Neural cell (in vitro differentiated cells): ENCODE measurements around the gene TXNRD1. TPM values are rescaled to one million over a fixed set of nuclear protein-coding genes. Genes with fewer than 3 reads are reported as not detected.

Experiments used
- H2AFZ ChIP-seq: fragments of 200-600, 300-800 bp; sonication (generic), shearing (Covaris generic); 2 replicates; pipeline ENCODE4 v1.6.0; 2014; ENCODE audit warnings: low read depth, mild to moderate bottlenecking, antibody characterized with exemption, low read length, moderate library complexity
- H3F3A ChIP-seq: fragments of 200-600 bp; shearing (Covaris generic); 2 replicates; pipeline ENCODE4 v1.6.1; 2016; ENCODE audit warnings: mild to moderate bottlenecking, moderate library complexity, mixed read lengths, antibody characterized with exemption, low read length; ENCODE audit not compliant: insufficient read depth, poor library complexity, severe bottlenecking
- H3K27ac ChIP-seq: fragments of 200-600, 300-800 bp; sonication (generic), shearing (Covaris generic); 2 replicates; pipeline ENCODE4 v1.5.1; 2014; ENCODE audit warnings: mild to moderate bottlenecking, low read length, moderate library complexity
- H3K27me3 ChIP-seq: fragments of 300-800, 200-600 bp; sonication (generic), shearing (Covaris generic); 2 replicates; pipeline ENCODE4 v1.6.0; 2014; ENCODE audit warnings: mild to moderate bottlenecking, low read depth, low read length, moderate library complexity; ENCODE audit not compliant: insufficient read depth
- H3K36me3 ChIP-seq: fragments of 300-800, 200-600 bp; sonication (generic), shearing (Covaris generic); 2 replicates; pipeline ENCODE4 v1.5.1; 2014; ENCODE audit warnings: mild to moderate bottlenecking, antibody characterized with exemption, low read length, moderate library complexity; ENCODE audit not compliant: insufficient read depth
- H3K4me2 ChIP-seq: fragments of 300-800, 200-600 bp; sonication (generic), shearing (Covaris generic); 2 replicates; pipeline ENCODE4 v1.6.0; 2014; ENCODE audit warnings: mild to moderate bottlenecking, low read length
- H3K4me3 ChIP-seq: fragments of 300-800, 200-600 bp; sonication (generic), shearing (Covaris generic); 2 replicates; pipeline ENCODE4 v1.5.1; 2014; ENCODE audit warnings: mild to moderate bottlenecking, low read length, moderate library complexity
- H3K79me2 ChIP-seq: fragments of 200-600 bp; shearing (Covaris generic); replicated peaks from 2 replicates; pipeline ENCODE4 v1.6.0; 2014; ENCODE audit warnings: mild to moderate bottlenecking, low read length, moderate library complexity; ENCODE audit not compliant: insufficient read depth
- H3K9ac ChIP-seq: fragments of 300-800, 200-600 bp; sonication (generic), shearing (Covaris generic); 2 replicates; pipeline ENCODE4 v1.6.1; 2016; ENCODE audit warnings: mild to moderate bottlenecking, low read length, mixed read lengths
- H3K9me2 ChIP-seq: fragments of 200-600 bp; shearing (Covaris generic); 2 replicates; pipeline ENCODE4 v1.6.1; 2016; ENCODE audit warnings: mild to moderate bottlenecking, low read length, mixed read lengths; ENCODE audit not compliant: insufficient read depth
- H3K9me3 ChIP-seq: fragments of 200-600, 300-800 bp; sonication (generic), shearing (Covaris generic); 2 replicates; pipeline ENCODE4 v1.6.1; 2016; ENCODE audit warnings: mild to moderate bottlenecking, mixed run types, low read length, moderate library complexity, mixed read lengths
- H4K20me1 ChIP-seq: fragments of 200-600 bp; shearing (Covaris generic); 2 replicates; pipeline ENCODE4 v1.6.1; 2016; ENCODE audit warnings: mild to moderate bottlenecking, mixed run types; ENCODE audit not compliant: insufficient read depth
- CTCF ChIP-seq: fragments of 450-650 bp; IDR thresholded peaks from 2 replicates; pipeline ENCODE4 v1.5.1; 2014; ENCODE audit warnings: antibody characterized with exemption, mild to moderate bottlenecking, moderate library complexity; ENCODE audit not compliant: poor library complexity, severe bottlenecking
- EP300 ChIP-seq: fragments of 450-650 bp; conservative IDR thresholded peaks from 2 replicates; pipeline ENCODE4 v1.6.1; 2014; ENCODE audit warnings: antibody characterized with exemption, mild to moderate bottlenecking, moderate library complexity; ENCODE audit not compliant: poor library complexity, severe bottlenecking
- EZH2 ChIP-seq: fragments of 200-600, 300-800 bp; shearing (Covaris generic), sonication (generic); IDR thresholded peaks from 2 replicates; pipeline ENCODE4 v1.6.1; 2014; ENCODE audit warnings: antibody characterized with exemption, low read length, borderline replicate concordance, mild to moderate bottlenecking; ENCODE audit not compliant: insufficient read depth, poor library complexity, severe bottlenecking
- MXI1 ChIP-seq: fragments of 450-650 bp; conservative IDR thresholded peaks from 2 replicates; pipeline ENCODE4 v1.6.1; 2014; ENCODE audit warnings: antibody characterized with exemption, mild to moderate bottlenecking; ENCODE audit not compliant: poor library complexity, severe bottlenecking
- POLR2AphosphoS5 ChIP-seq: IDR thresholded peaks from 2 replicates; pipeline ENCODE4 v1.6.1; 2012
- RAD21 ChIP-seq: fragments of 450-650 bp; conservative IDR thresholded peaks from 2 replicates; pipeline ENCODE4 v1.6.1; 2014; ENCODE audit warnings: antibody characterized with exemption, mild to moderate bottlenecking, moderate library complexity
- REST ChIP-seq: IDR thresholded peaks from 2 replicates; pipeline ENCODE4 v1.6.1; 2012; ENCODE audit warnings: borderline replicate concordance
- SMC3 ChIP-seq: fragments of 450-650 bp; conservative IDR thresholded peaks from 2 replicates; pipeline ENCODE4 v1.6.1; 2014; ENCODE audit warnings: antibody characterized with exemption, mild to moderate bottlenecking, moderate library complexity; ENCODE audit not compliant: poor library complexity
- TAF1 ChIP-seq: IDR thresholded peaks from 2 replicates; pipeline ENCODE4 v1.6.1; 2012; ENCODE audit warnings: low read depth
- polyA plus RNA-seq: library from polyadenylated mRNA; depleted of rRNA; stranded (reverse); fragments of >200 nt; gene quantifications from 2 replicates; pipeline ENCODE4 v1.2.3, GENCODE V29; 2014

Gene TXNRD1
- polyA plus RNA-seq, 1 donor from 2014 or later = 59.6 TPM

- H3K79me2 ChIP-seq = no peaks in the 10 kb centered on the region
- H3F3A ChIP-seq = no peaks in the 10 kb centered on the region
- H3K27me3 ChIP-seq = no peaks in the 10 kb centered on the region
- H2AFZ ChIP-seq = no peak overlapping the region
- H3K9me3 ChIP-seq = no peaks in the 10 kb centered on the region
- no peak overlapping the region for H3K4me3 ChIP-seq
- H3K9me2 ChIP-seq = no peaks in the 10 kb centered on the region
- no peaks in the 10 kb centered on the region for H4K20me1 ChIP-seq
- H3K27ac ChIP-seq = no peak overlapping the region
- TF ChIP-seq TAF1 = no peak
- TF ChIP-seq EZH2 = no peak
- TF ChIP-seq SMC3 = no peak
- no peak for TF ChIP-seq REST
- H3K9ac ChIP-seq = no peak overlapping the region
- no peaks in the 10 kb centered on the region for H3K36me3 ChIP-seq
- no peak overlapping the region for H3K4me2 ChIP-seq
Observed at GRCh38 chr12:104275689-104276088, 60.1 kb downstream of the TXNRD1 start.

DNA sequence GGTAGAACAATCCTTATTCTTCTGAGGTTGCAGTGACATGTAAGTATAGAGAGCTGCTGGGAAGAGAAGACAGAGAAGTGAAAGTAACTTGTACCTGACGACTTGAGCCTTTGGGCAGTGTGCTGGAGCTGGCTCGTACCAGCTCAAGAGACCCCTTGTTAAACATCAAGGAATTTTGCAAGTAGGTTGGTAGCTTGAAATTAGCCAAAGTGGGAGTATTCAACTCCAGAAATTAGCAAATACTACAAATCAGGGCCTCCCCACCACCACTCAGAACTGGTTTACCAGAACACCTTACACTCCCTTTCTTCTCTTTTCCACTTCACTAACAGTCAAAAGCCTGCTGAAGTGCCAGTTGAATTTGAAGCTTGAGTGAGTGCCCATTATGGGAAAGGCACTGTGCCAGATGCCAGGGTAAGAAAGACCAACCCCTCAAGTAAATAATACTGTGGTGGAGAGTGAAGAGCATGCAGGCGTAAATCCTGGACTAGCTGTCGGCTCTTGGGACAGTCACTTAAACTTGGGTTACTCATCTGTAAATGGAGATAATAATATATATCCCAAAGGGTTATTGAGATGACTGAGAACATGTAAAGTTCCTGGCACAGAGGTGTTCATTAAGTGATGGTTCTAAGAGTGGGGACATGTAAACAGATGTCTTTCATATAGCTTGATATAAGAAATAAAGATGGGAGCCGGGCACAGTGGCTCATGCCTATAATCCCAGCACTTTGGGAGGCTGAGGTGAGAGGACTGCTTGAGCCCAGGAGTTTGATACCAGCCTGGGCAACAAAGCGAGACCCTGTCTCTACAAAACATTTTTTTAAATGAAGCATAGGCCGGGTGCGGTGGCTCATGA lies 60.9 kb downstream of the TXNRD1 start:
- H3K9me2 ChIP-seq = no peaks in the 10 kb centered on the region
- no peaks in the 10 kb centered on the region for H3K36me3 ChIP-seq
- no peaks in the 10 kb centered on the region for H3F3A ChIP-seq
- no peak overlapping the region for H3K27ac ChIP-seq
- no peak overlapping the region for H3K9ac ChIP-seq
- H3K27me3 ChIP-seq = no peaks in the 10 kb centered on the region
- no peaks in the 10 kb centered on the region for H4K20me1 ChIP-seq
- H3K4me3 ChIP-seq = no peak overlapping the region
- H2AFZ ChIP-seq = no peak overlapping the region
- TF ChIP-seq SMC3 = no peak
- no peak for TF ChIP-seq POLR2AphosphoS5
- no peak for TF ChIP-seq REST
- TF ChIP-seq CTCF = no peak
- TF ChIP-seq RAD21 = no peak
- no peak for TF ChIP-seq EZH2
- no peak for TF ChIP-seq TAF1
- TF ChIP-seq EP300 = no peak
- no peak for TF ChIP-seq MXI1
- no peaks in the 10 kb centered on the region for H3K9me3 ChIP-seq
- no peaks in the 10 kb centered on the region for H3K79me2 ChIP-seq
- H3K4me2 ChIP-seq = no peak overlapping the region
